ENCODE data around the gene PAX7.

DNA sequence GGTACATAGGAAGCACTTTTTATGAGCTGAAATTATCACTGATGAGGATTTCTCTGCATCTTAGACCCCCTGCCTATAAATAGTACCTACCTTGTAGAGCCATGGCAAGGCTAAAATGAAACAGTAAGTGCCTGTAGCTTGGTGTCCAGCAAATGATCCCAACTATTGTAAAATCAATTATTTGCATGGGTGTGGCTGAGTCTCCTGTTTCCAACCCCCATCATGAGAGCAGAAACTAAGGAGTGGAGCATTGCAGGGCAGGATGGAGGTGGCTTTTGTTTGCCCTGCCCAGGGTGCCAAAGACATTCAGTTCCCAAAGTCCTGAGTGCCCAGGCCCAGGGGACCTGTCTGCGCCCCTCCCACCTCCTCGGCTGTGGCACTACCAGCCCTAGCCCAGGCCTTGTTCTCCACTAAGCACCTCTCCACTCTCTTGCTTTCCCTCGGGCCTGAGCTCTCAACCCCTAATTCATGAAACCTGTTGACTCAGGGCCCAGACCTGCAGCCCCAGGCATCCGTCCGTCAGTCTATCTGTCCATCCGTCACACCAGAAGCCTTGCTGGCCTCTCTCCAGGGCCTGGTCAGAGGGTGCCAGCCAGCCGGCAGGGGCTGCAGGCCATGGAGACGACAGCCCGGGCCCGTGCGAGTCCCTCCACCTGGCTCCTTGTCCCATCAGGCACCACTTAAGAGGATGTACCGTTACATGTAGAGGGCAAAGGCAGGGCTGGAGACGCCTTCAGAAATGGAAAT lies 39.6 kb downstream of the PAX7 start:
- TF ChIP-seq, protein P1, sequence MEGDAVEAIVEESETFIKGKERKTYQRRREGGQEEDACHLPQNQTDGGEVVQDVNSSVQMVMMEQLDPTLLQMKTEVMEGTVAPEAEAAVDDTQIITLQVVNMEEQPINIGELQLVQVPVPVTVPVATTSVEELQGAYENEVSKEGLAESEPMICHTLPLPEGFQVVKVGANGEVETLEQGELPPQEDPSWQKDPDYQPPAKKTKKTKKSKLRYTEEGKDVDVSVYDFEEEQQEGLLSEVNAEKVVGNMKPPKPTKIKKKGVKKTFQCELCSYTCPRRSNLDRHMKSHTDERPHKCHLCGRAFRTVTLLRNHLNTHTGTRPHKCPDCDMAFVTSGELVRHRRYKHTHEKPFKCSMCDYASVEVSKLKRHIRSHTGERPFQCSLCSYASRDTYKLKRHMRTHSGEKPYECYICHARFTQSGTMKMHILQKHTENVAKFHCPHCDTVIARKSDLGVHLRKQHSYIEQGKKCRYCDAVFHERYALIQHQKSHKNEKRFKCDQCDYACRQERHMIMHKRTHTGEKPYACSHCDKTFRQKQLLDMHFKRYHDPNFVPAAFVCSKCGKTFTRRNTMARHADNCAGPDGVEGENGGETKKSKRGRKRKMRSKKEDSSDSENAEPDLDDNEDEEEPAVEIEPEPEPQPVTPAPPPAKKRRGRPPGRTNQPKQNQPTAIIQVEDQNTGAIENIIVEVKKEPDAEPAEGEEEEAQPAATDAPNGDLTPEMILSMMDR (IDR thresholded peaks at IDR 0.05) = no peak
- TF ChIP-seq EP300 (IDR thresholded peaks at IDR 0.05) (no peak), POLR2A (IDR thresholded peaks at IDR 0.05; ENCODE audit: low read depth) (no peak)
